ENCODE data around the gene IARS1.

IARS1 gene

GRCh38 chr9:92276331-92277032 lies 17.0 kb downstream of the IARS1 start:
- DNase-seq (ENCODE audit: extremely low spot score) = no peak
- ChIA-PET CTCF (interaction anchor here (3.4 kb wide), 1 partner anchor 10 kb away, joined by 16 read pairs; no protein-coding TSS in a partner anchor), POLR2A (no interaction called here)
- TF ChIP-seq CTCF (IDR thresholded peaks at IDR 0.05; ENCODE audit: control extremely low read depth, extremely low read depth, low read depth, missing control alignments) = no peak

- CTCF ChIA-PET = no interaction called here
- DNase-seq (ENCODE audit: extremely low spot score) = no peak
- POLR2A ChIA-PET = no interaction called here
- no peak for TF ChIP-seq CTCF (IDR thresholded peaks at IDR 0.05; ENCODE audit: control extremely low read depth, extremely low read depth, low read depth, missing control alignments)
These were observed 18.0 kb downstream of the IARS1 start for GRCh38 chr9:92275541-92275940.

GRCh38 chr9:92270511-92270910 lies 23.0 kb downstream of the IARS1 start:
- CTCF ChIA-PET = interaction anchor here (1.6 to 3.1 kb wide), 3 partner anchors 8 to 130 kb away, joined by 3 to 12 read pairs (median 6); no protein-coding TSS in a partner anchor

GRCh38 chr9:92266486-92266885 lies 27.0 kb downstream of the IARS1 start:
- no peak for TF ChIP-seq CTCF (IDR thresholded peaks at IDR 0.05; ENCODE audit: control extremely low read depth, extremely low read depth, low read depth, missing control alignments)
- DNase-seq (ENCODE audit: extremely low spot score) = no peak
- ChIA-PET POLR2A (no interaction called here), CTCF (interaction anchor here (1.0 to 3.1 kb wide), 2 partner anchors 11 to 126 kb away, joined by 8 to 16 read pairs; no protein-coding TSS in a partner anchor)

More at GRCh38 chr9:92270511-92270910, 23.0 kb downstream of the IARS1 start:
- TF ChIP-seq CTCF (IDR thresholded peaks at IDR 0.05; ENCODE audit: control extremely low read depth, extremely low read depth, low read depth, missing control alignments) = no peak
- no peak for DNase-seq (ENCODE audit: extremely low spot score)
- POLR2A ChIA-PET = no interaction called here

- DNase-seq (ENCODE audit: extremely low spot score) = no peak
- no peak for TF ChIP-seq CTCF (IDR thresholded peaks at IDR 0.05; ENCODE audit: control extremely low read depth, extremely low read depth, low read depth, missing control alignments)
- POLR2A ChIA-PET = no interaction called here
- CTCF ChIA-PET = interaction anchor here (3.1 kb wide), 1 partner anchor 13 kb away, joined by 16 read pairs; no protein-coding TSS in a partner anchor
These were observed 28.3 kb downstream of the IARS1 start for GRCh38 chr9:92265154-92265553.

GRCh38 chr9:92263131-92263530 lies 30.4 kb downstream of the IARS1 start:
- TF ChIP-seq CTCF (IDR thresholded peaks at IDR 0.05; ENCODE audit: control extremely low read depth, extremely low read depth, low read depth, missing control alignments) = no peak
- ChIA-PET POLR2A (no interaction called here), CTCF (interaction anchor here (1.4 kb wide), 1 partner anchor 123 kb away, joined by 5 read pairs; no protein-coding TSS in a partner anchor)
- no peak for DNase-seq (ENCODE audit: extremely low spot score)
